ENCODE data around the gene TENM4. TPM values are rescaled to one million over a fixed set of nuclear protein-coding genes. Genes with fewer than 3 reads are reported as not detected.

TENM4 gene
- polyA plus RNA-seq, 2 of the 4 experiments (the other 2 are of a cell fraction) = 0.06 to 0.31 TPM

DNA sequence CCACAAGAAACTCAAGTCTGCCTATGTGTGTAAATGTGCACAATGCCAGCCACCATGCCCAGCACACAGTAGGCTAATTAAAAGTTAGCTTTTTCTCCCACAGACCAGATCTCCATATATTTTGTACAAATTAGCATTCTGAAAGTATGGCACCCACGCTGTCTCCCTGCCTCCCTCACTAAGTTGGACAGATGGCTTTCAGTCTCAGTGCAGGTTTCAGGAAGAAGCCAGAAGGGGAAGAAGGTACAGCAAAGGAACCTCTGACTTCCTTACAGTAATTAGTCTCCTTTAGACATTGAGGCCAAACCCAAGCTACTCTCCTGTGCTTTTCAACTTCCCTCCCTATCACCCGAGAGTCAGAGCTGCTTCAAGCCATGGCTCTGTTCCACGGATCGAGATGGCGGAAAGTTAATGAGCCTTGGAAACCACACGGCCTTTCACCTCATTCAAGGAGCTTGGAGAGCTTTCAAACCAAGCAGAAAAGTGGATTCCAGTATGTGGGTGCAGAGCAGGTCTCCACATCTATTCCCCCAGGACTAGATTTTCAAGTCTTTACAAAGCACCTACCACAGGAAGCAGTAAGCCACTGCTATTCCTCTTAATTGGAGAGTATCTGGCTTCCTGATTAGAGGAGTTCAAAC is 645.1 kb downstream of the TENM4 start:
- CTCF ChIA-PET = interaction anchor here (0.9 to 2.2 kb wide), 2 partner anchors 15 to 150 kb away, joined by 5 read pairs; no protein-coding TSS in a partner anchor
- POLR2A ChIA-PET = no interaction called here
- H3K27ac ChIP-seq = no peak overlapping the region
- DNase-seq (ENCODE audit: low read depth in 1 of 2, low spot score in 1 of 2) (no peak), FAIRE-seq (no peak), ATAC-seq (no peak)
- H3K4me1 ChIP-seq = peaks cover 4% of the 10 kb centered on the region; the same call in 1 of the 3 replicates
- TF ChIP-seq MAZ (IDR thresholded peaks at IDR 0.05; ENCODE audit: borderline replicate concordance, low read depth, low read length) = no peak
- TF ChIP-seq RCOR1 (IDR thresholded peaks at IDR 0.05; ENCODE audit: low read depth, low read length) = no peak
- no peak for TF ChIP-seq ESRRA (IDR thresholded peaks at IDR 0.05; ENCODE audit: borderline replicate concordance, low read length)
- no peak for TF ChIP-seq EHF (CRISPR knock-in tag; IDR thresholded peaks at IDR 0.05)
- TF ChIP-seq HOXB5 (CRISPR knock-in tag; IDR thresholded peaks at IDR 0.05) = no peak
- no peak for TF ChIP-seq CHD4 (IDR thresholded peaks at IDR 0.05; ENCODE audit: borderline replicate concordance)
- TF ChIP-seq CBX2 (IDR thresholded peaks at IDR 0.05; ENCODE audit: borderline replicate concordance, low read depth) = no peak
- no peak for TF ChIP-seq HEYL (CRISPR knock-in tag; IDR thresholded peaks at IDR 0.05)
- TF ChIP-seq PHF8 (IDR thresholded peaks at IDR 0.05; ENCODE audit: borderline replicate concordance, low read depth) = no peak
- TF ChIP-seq FOSB (CRISPR knock-in tag; IDR thresholded peaks at IDR 0.05) = no peak
- TF ChIP-seq NPAS2 (CRISPR knock-in tag; IDR thresholded peaks at IDR 0.05; ENCODE audit: borderline replicate concordance) = no peak
- no peak for TF ChIP-seq RNF2 (IDR thresholded peaks at IDR 0.05; ENCODE audit: borderline replicate concordance, low read depth)
- no peaks in the 10 kb centered on the region for H3K9me3 ChIP-seq
- H3K4me3 ChIP-seq = no peak overlapping the region
- 71% methylated on average over 6 of the region's 6 CpGs for WGBS (ENCODE audit: missing lambda C conversion rate)
- H3K4me2 ChIP-seq = no peak overlapping the region

DNA sequence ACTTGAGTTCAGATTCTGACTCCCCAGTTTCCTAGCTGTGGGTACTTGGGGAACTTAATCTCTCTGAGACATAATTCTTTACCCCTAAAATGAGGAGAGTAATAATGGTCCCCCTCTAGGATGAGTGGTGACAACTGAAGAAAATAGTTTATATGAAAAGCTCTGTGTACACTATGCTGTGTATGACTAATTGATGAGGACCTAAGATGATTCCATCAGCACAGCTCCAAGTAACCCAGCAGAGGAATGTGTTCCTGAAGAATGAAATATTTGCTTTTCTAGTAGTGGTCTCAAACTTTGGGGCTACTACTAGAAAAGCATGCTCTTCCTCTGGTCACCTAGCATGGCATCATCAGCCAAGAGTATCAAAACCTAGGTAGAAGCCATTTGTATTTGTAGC is 648.9 kb downstream of the TENM4 start:
- ATAC-seq (no peak), FAIRE-seq (no peak), DNase-seq (ENCODE audit: low read depth in 1 of 2, low spot score in 1 of 2) (no peak)
- Histone ChIP-seq H3K4me1 (no peaks in the 10 kb centered on the region), H3K4me3 (no peak overlapping the region), H3K27ac (no peak overlapping the region), H3K4me2 (no peak overlapping the region), H3K9me3 (no peaks in the 10 kb centered on the region)
- ChIA-PET CTCF (interaction anchor here (0.5 to 1.4 kb wide), 2 partner anchors 11 to 530 kb away, joined by 3 read pairs; no protein-coding TSS in a partner anchor), POLR2A (no interaction called here)
- TF ChIP-seq NFE2L2 (conservative IDR thresholded peaks at IDR 0.05; ENCODE audit: low read length) (no peak), SREBF2 (IDR thresholded peaks at IDR 0.05) (no peak), HOXA7 (CRISPR knock-in tag; IDR thresholded peaks at IDR 0.05) (no peak)
- TF ChIP-seq, protein P1, sequence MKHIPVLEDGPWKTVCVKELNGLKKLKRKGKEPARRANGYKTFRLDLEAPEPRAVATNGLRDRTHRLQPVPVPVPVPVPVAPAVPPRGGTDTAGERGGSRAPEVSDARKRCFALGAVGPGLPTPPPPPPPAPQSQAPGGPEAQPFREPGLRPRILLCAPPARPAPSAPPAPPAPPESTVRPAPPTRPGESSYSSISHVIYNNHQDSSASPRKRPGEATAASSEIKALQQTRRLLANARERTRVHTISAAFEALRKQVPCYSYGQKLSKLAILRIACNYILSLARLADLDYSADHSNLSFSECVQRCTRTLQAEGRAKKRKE (CRISPR knock-in tag; IDR thresholded peaks at IDR 0.05; ENCODE audit: low read depth) = no peak

GRCh38 chr11:78791254-78791653 is 649.6 kb downstream of the TENM4 start:
- Histone ChIP-seq H3K27ac (no peak overlapping the region), H3K4me1 (no peaks in the 10 kb centered on the region), H3K9me3 (no peaks in the 10 kb centered on the region), H3K4me2 (no peak overlapping the region), H3K4me3 (no peak overlapping the region)
- DNase-seq (ENCODE audit: low read depth in 1 of 2, low spot score in 1 of 2) (no peak), ATAC-seq (no peak), FAIRE-seq (no peak)
- WGBS (ENCODE audit: missing lambda C conversion rate) = 39% methylated on average over 1 of the region's 1 CpG
- CTCF ChIA-PET = interaction anchor here (1.3 to 1.4 kb wide), 2 partner anchors 10 to 14 kb away, joined by 3 to 4 read pairs; no protein-coding TSS in a partner anchor
- TF ChIP-seq GATA3 (IDR thresholded peaks at IDR 0.05; ENCODE audit: borderline replicate concordance) = no peak
- POLR2A ChIA-PET = no interaction called here

- no peaks in the 10 kb centered on the region for H3K9me3 ChIP-seq
- CTCF ChIA-PET = interaction anchor here (1.3 to 1.4 kb wide), 2 partner anchors 9 to 14 kb away, joined by 3 to 4 read pairs; no protein-coding TSS in a partner anchor
- FAIRE-seq = no peak
Measured at GRCh38 chr11:78790784-78791183, 650.0 kb downstream of the TENM4 start.

More at GRCh38 chr11:78790784-78791183, 650.0 kb downstream of the TENM4 start:
- ATAC-seq = no peak
- no peak overlapping the region for H3K4me3 ChIP-seq
- TF ChIP-seq BHLHE40 (IDR thresholded peaks at IDR 0.05; ENCODE audit: low read depth, low read length) = no peak
- TF ChIP-seq, protein P2, sequence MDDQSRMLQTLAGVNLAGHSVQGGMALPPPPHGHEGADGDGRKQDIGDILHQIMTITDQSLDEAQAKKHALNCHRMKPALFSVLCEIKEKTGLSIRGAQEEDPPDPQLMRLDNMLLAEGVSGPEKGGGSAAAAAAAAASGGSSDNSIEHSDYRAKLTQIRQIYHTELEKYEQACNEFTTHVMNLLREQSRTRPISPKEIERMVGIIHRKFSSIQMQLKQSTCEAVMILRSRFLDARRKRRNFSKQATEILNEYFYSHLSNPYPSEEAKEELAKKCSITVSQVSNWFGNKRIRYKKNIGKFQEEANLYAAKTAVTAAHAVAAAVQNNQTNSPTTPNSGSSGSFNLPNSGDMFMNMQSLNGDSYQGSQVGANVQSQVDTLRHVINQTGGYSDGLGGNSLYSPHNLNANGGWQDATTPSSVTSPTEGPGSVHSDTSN (IDR thresholded peaks at IDR 0.05) = no peak
- TF ChIP-seq EHMT2 (IDR thresholded peaks at IDR 0.05; ENCODE audit: low read depth) = no peak
- TF ChIP-seq POLR2AphosphoS2 (conservative IDR thresholded peaks at IDR 0.05; ENCODE audit: low read length) = no peak
- no peak for TF ChIP-seq HOXA7 (CRISPR knock-in tag; IDR thresholded peaks at IDR 0.05)
- TF ChIP-seq MYC (IDR thresholded peaks at IDR 0.05; ENCODE audit: borderline replicate concordance, low read length) = no peak
- TF ChIP-seq, protein P1 (CRISPR knock-in tag; IDR thresholded peaks at IDR 0.05; ENCODE audit: low read depth) = no peak
- no peak for TF ChIP-seq ZFP36 (IDR thresholded peaks at IDR 0.05; ENCODE audit: borderline replicate concordance, partially characterized antibody)
- TF ChIP-seq FOXS1 (CRISPR knock-in tag; IDR thresholded peaks at IDR 0.05) = no peak
- H3K4me2 ChIP-seq = no peak overlapping the region
- no peak overlapping the region for H3K27ac ChIP-seq
- POLR2A ChIA-PET = no interaction called here
- DNase-seq (ENCODE audit: low read depth in 1 of 2, low spot score in 1 of 2) = no peak
- H3K4me1 ChIP-seq = no peaks in the 10 kb centered on the region
